Endometrial microvascular endothelial cells (primary cell): Measurements from ENCODE around the gene VIPR2. TPM values are rescaled to one million over a fixed set of nuclear protein-coding genes. Genes with fewer than 3 reads are reported as not detected.
"Not testable (repeated sequence)": the region's sequence is repeated elsewhere in the genome, so short reads cannot be mapped to it uniquely, and the experiment has no call there.

Source experiments
- in situ Hi-C: cut with HindIII; loops from 2 replicates; pipeline ENCODE4 v1.10.0; 2017; ENCODE audit warnings: low sequenced_read_pairs, low pct_unique_long_range_greater_than_20kb; ENCODE audit errors: inconsistent ontology term
- total RNA-seq: library from RNA; depleted of rRNA; stranded (reverse); fragments of >200 nt; gene quantifications from one replicate; pipeline ENCODE4 v1.2.3, GENCODE V29; 2015; ENCODE audit errors: inconsistent ontology term

VIPR2 gene
- total RNA-seq, 1 donor from 2014 or later: not detected

DNA sequence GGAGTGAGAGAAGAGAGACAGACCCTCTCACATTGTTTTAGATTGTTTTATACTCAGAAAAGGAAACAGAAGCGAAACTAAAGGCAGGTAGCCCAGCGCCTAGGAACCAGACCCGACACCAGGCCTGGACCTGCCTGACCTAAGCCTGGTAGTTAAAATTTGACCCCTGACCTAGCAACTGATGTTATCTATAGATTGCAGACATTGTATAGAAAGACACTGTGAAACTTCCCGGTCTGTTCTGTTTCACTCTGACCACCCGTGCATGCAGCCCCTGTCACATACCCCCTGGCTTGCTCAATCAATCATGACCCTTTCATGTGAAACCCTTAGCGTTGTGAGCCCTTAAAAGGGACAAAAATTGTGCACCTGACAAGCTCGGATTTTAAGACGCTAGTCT, 31.6 kb downstream of the VIPR2 start:
- in situ Hi-C loops: no loop called here

GRCh38 chr7:159112136-159113011, 32.3 kb downstream of the VIPR2 start:
- in situ Hi-C loops: no loop called here

- in situ Hi-C loops: no loop called here
Observed at GRCh38 chr7:159109653-159110035, 35.0 kb downstream of the VIPR2 start.

- in situ Hi-C loops: no loop called here
Observed at GRCh38 chr7:159108941-159109652, 35.6 kb downstream of the VIPR2 start.

DNA sequence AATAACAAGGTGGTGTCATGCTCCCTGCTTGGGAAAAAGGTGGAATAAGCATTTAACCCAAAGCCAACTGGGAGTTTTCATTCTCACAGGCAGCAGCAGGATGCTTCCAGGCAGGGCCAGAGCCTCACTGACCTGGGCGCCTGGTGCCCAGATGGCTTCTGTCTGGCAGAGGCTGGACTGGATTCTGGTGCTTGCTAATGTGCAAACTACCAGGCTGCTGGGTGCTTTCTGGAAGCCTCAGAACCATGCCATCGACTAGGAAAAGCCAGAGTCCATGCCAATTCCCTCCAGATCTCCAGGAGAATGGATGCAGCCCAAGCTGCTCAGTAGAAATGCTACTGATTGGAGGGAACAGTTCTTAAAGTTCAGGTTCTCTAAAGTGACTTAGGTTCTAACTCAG, 36.2 kb downstream of the VIPR2 start:
- in situ Hi-C loops: no loop called here

DNA sequence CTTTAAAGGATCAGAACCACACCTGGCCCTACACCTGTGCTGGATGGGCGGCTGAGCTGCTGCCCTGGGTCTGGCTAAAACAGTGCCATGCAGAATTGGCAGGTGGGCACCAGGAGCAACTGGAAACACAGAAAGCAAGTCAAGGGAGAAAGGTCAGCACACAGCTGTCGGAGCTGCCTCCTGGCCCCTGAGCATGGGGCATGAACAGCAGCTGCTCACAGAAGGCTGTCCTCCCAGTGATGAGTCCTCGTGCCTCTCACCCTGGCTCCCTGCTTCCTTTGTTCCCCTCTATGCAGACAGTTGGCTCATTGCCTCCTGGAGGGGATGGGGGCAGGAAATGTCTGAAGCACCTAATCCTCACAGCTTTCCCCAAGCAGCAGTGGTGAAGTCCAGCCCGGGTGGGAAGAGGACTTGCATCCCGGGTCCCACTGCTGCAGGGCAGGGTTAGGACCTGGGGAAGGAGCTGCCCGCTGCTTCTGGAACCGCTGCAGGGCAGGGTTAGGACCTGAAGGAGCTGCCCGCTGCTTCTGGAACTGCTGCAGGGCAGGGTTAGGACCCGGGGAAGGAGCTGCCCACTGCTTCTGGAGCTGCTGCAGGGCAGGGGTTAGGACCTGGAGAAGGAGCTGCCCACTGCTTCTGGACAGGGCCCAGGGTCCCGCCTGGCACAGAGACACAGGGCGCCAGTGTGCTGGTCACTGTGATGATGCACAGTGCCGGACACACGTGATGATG, 37.3 kb downstream of the VIPR2 start:
- in situ Hi-C loops: no loop called here

- in situ Hi-C loops: no loop called here
Observed at GRCh38 chr7:159105832-159106811, 38.5 kb downstream of the VIPR2 start.

- in situ Hi-C loops: no loop called here
Observed at GRCh38 chr7:159105066-159105780, 39.4 kb downstream of the VIPR2 start.

GRCh38 chr7:159104188-159104920, 40.3 kb downstream of the VIPR2 start:
- in situ Hi-C loops: no loop called here

DNA sequence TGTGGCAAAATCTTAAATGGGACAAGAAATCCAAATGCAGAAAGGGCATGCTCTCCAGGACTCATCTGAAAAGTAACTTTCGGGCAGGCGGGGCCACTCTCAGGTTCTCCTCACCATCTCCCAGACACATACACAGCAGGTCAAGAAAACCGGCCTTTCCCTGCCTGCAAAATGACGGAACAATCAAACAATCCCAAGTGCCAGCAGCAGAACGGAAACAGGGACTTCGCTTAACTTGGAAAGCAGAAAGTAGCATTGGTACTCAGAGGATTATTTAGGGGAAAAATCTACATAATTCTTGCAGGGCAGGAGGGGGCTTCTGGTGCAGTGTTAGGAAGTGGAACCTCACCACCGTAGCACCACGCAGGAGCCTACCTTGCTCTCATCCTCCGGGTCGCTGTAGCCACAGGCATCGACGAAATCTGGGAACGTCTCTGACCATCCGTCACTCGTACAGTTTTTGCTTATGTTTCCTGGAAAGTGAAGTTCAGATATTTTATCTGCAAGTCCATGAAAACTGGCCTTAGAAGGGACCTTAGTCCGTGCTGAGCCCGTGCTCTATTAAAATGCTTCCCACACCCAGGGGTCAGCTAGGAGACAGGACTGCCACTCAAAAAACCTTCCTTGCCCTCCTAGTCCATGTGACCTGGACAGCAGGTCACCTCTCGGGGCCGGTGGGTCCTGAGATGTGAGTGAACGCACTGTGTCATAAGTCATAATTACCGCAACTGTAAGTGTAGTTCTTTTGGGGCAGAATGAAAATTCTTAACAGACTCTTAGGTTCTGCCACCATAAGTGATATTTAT, 41.1 kb downstream of the VIPR2 start:
- in situ Hi-C loops: no loop called here

DNA sequence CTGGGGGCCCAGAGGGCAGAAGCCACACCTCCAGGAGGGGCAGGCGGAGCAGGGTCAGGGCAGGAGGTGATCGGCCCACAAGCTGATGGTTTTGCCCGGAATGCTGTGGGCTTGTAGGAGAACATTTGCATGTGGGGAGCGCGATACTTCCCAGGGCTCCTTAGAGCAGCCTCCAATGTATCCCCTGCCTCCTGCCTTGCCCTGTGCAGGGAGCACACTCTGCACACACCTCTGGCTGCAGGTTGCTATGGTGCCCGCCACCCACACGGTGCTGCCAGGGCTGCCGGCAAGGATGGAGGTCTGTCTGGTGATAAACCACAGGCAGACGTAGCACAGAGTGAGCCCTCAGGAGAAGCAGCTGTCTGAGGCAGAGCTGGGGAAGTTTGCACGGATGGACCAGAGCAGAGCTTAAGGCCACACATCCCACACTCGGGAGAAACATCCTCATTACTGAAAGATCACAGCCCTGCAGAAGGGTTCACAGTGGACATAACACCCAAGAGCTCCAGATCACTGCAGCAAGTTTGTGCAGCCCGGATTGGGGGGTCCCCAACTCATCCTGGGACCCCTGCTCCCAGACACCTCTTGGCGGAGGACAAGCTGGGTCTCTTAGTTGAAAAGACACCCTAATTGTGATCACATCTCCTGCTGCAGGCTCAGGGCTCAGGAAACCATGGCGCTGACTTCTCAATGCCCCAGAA, 41.8 kb downstream of the VIPR2 start:
- in situ Hi-C loops: no loop called here

DNA sequence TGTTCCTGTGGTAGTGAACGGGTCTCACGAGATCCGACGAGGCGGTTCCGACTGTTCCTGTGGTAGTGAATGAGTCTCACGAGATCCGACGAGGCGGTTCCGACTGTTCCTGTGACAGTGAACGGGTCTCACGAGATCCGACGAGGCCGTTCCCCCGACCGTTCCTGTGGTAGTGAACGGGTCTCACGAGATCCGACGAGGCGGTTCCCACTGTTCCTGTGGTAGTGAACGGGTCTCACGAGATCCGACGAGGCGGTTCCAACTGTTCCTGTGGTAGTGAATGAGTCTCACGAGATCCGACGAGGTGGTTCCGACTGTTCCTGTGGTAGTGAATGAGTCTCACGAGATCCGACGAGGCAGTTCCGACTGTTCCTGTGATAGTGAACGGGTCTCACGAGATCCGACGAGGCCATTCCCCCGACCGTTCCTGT, 43.0 kb downstream of the VIPR2 start:
- in situ Hi-C loops: not testable (repeated sequence)

DNA sequence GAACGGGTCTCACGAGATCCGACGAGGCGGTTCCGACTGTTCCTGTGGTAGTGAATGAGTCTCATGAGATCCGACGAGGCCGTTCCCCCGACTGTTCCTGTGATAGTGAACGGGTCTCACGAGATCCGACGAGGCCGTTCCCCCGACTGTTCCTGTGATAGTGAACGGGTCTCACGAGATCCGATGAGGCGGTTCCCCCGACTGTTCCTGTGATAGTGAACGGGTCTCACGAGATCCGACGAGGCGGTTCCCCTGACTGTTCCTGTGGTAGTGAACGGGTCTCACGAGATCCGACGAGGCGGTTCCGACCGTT, 43.6 kb downstream of the VIPR2 start:
- in situ Hi-C loops: not testable (repeated sequence)

DNA sequence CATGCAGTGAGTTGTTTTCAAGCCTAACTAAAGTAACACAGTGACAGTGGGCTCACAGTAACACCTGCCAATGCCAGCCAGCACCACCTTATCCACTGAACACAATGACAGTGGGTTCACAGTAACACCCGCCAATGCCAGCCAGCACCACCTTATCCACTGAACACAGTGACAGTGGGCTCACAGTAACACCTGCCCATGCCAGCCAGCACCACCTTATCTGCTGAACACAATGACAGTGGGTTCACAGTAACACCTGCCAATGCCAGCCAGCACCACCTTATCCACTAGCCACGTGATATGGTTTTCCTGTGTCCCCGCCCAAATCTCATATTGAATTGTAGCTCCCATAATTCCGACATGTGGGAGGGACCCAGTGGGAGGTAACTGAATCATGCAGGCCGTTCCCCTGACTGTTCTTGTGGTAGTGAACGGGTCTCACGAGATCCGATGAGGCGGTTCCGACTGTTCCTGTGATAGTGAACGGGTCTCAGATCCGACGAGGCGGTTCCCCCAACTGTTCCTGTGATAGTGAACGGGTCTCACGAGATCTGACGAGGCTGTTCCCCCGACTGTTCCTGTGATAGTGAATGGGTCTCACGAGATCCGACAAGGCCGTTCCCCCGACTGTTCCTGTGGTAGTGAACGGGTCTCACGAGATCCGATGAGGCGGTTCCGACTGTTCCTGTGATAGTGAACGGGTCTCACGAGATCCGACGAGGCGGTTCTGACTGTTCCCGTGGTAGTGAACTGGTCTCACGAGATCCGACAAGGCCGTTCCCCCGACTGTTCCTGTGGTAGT, 44.2 kb downstream of the VIPR2 start:
- in situ Hi-C loops: not testable (repeated sequence)

GRCh38 chr7:159099711-159100231, 44.9 kb downstream of the VIPR2 start:
- in situ Hi-C loops: no loop called here
